K562 (cell line): ENCODE measurements around the gene FOXN1. TPM values are rescaled to one million over a fixed set of nuclear protein-coding genes. Genes with fewer than 3 reads are reported as not detected.

Source experiments
- FOXJ2 ChIP-seq: fragments of 200-800 bp; sonication (Bioruptor generic); IDR thresholded peaks from 2 replicates; pipeline ENCODE4 v1.6.1; 2016; ENCODE audit warnings: missing genetic modification characterization, missing compliant biosample characterization
- FOXK2 ChIP-seq, 2 experiments: fragments of 450-650 bp; IDR thresholded peaks in 1 of 2; conservative IDR thresholded peaks in 1 of 2; 2 replicates each; pipeline ENCODE4 v1.6.1; 2016; ENCODE audit warnings: low read depth in 2 of 2, mild to moderate bottlenecking in 1 of 2
- JUND ChIP-seq, 2 experiments: IDR thresholded peaks; 2 replicates in 1 of 2; 3 replicates in 1 of 2; pipeline ENCODE4 v1.6.1; 2011; ENCODE audit warnings: borderline replicate concordance in 2 of 2, low read depth in 2 of 2, low read length in 2 of 2, improper control_type of control experiment in 1 of 2, missing biosample characterization in 1 of 2, missing genetic modification characterization in 1 of 2, missing genetic modification reagents in 1 of 2
- KDM1A ChIP-seq, 2 experiments: fragments of 450-650 bp; IDR thresholded peaks; 2 replicates each; pipeline ENCODE4 v1.6.1; 2016; ENCODE audit warnings: mild to moderate bottlenecking in 2 of 2
- MTA3 ChIP-seq: fragments of 450-650 bp; formaldehyde crosslinking; IDR thresholded peaks from 2 replicates; pipeline ENCODE4 v1.6.1; 2017; ENCODE audit warnings: mild to moderate bottlenecking, borderline replicate concordance
- MYC ChIP-seq, 2 experiments: fragments of 250-450 bp in 1 of 2; sonication (Bioruptor Pico) in 1 of 2; IDR thresholded peaks; 2 replicates each; pipeline versions ENCODE4 v1.5.1 to v1.6.1; 2012 to 2021; ENCODE audit warnings: low read depth in 2 of 2, borderline replicate concordance in 1 of 2, improper control_type of control experiment in 1 of 2, low read length in 1 of 2, mild to moderate bottlenecking in 1 of 2, moderate library complexity in 1 of 2
- NFRKB ChIP-seq: fragments of 450-650 bp; IDR thresholded peaks from 2 replicates; pipeline ENCODE4 v1.6.1; 2016; ENCODE audit warnings: low read depth
- NR3C1 ChIP-seq: sonication (generic); formaldehyde crosslinking; IDR thresholded peaks from 2 replicates; pipeline ENCODE4 v1.8.1; 2022; ENCODE audit warnings: missing genetic modification reagents
- PTTG1 ChIP-seq: fragments of 450-650 bp; IDR thresholded peaks from 2 replicates; pipeline ENCODE4 v1.6.1; 2016; ENCODE audit warnings: low read depth, mild to moderate bottlenecking, missing genetic modification characterization, missing compliant biosample characterization
- RBM17 ChIP-seq: fragments of 200-400 bp; formaldehyde crosslinking; IDR thresholded peaks from 2 replicates; pipeline ENCODE4 v1.6.1; 2017; ENCODE audit warnings: low read depth, mild to moderate bottlenecking, low read length, borderline replicate concordance
- SAP30 ChIP-seq: fragments of 200-600 bp; sonication (generic); IDR thresholded peaks from 2 replicates; pipeline ENCODE4 v1.6.1; 2012; ENCODE audit warnings: borderline replicate concordance, low read depth, mild to moderate bottlenecking, moderate library complexity, low read length, control low read depth, inconsistent platforms; ENCODE audit not compliant: insufficient read depth, poor library complexity, severe bottlenecking
- SIN3A ChIP-seq, 2 experiments: fragments of 150-350 bp in 1 of 2; IDR thresholded peaks; 2 replicates each; pipeline ENCODE4 v1.6.1; 2011 to 2016; ENCODE audit warnings: borderline replicate concordance in 2 of 2, low read depth in 2 of 2, low read length in 2 of 2, mild to moderate bottlenecking in 2 of 2, moderate library complexity in 2 of 2; ENCODE audit not compliant: control insufficient read depth in 1 of 2
- ZNF586 ChIP-seq: fragments of 450-650 bp; formaldehyde crosslinking; conservative IDR thresholded peaks from 2 replicates; pipeline ENCODE4 v1.4.0; 2020; ENCODE audit warnings: mild to moderate bottlenecking, moderate library complexity
- polyA plus RNA-seq, 8 experiments: library from polyadenylated mRNA; depleted of rRNA in 4 of 8; stranded (reverse) in 5 of 8; unstranded in 3 of 8; fragments of >200 nt; fragmentation: Nextera tagmentation in 2 of 8; fragmentation: Illumina TruSeq in 1 of 8; extraction: Ambion mirVana in 2 of 8; extraction: Trizol in 1 of 8; gene quantifications; 2 replicates each; pipeline versions ENCODE4 v1.2.1 to v1.2.3, GENCODE V29; 2011 to 2014; ENCODE audit warnings: inconsistent platforms in 1 of 8, missing spikeins in 1 of 8
- total RNA-seq, 7 experiments: library from RNA; depleted of rRNA in 6 of 7; stranded (reverse); fragments of >200 nt in 6 of 7; fragmentation: Illumina TruSeq in 2 of 7; extraction: Trizol in 2 of 7; gene quantifications; 2 replicates each; pipeline versions ENCODE4 v1.2.1 to v1.2.3, GENCODE V29; 2011 to 2021; ENCODE audit warnings: low replicate concordance in 1 of 7
- TF ChIP-seq, protein P1 (sequence below): fragments of 450-650 bp; IDR thresholded peaks from 2 replicates; pipeline ENCODE4 v1.6.1; 2016; ENCODE audit warnings: low read depth
- TF ChIP-seq, protein P2 (sequence below): fragments of 450-650 bp; IDR thresholded peaks from 2 replicates; pipeline ENCODE4 v1.7.1; 2018; ENCODE audit warnings: mild to moderate bottlenecking, low read depth; ENCODE audit not compliant: partially characterized antibody

Gene FOXN1
- total and polyA plus RNA-seq, 9 of the 15 experiments (the other 6 are each of a cell fraction or from before 2014, with no cell fraction given): not detected

GRCh38 chr17:28570716-28571360 is 64.7 kb downstream of the FOXN1 start (continued):
- peak; percentile 33; the same call in 1 of the 2 replicates for TF ChIP-seq MYC (IDR thresholded peaks at IDR 0.05; ENCODE audit: low read depth, low read length)
- TF ChIP-seq MYC (CRISPR knock-in tag; IDR thresholded peaks at IDR 0.05; ENCODE audit: borderline replicate concordance, low read depth): no peak
- no peak for TF ChIP-seq PTTG1 (tag)
- 0 out of 2 replicates have a peak, but pooled peaks have one; percentile 2 for TF ChIP-seq MTA3
- peak; percentile 26; the same call in 1 of the 2 replicates for TF ChIP-seq NFRKB
- peak; percentile 85 to 91 for TF ChIP-seq FOXK2 (conservative IDR thresholded peaks at IDR 0.05 in 1 of 2, IDR thresholded peaks at IDR 0.05 in 1 of 2; ENCODE audit: low read depth in 2 of 2)
- TF ChIP-seq, protein P1, sequence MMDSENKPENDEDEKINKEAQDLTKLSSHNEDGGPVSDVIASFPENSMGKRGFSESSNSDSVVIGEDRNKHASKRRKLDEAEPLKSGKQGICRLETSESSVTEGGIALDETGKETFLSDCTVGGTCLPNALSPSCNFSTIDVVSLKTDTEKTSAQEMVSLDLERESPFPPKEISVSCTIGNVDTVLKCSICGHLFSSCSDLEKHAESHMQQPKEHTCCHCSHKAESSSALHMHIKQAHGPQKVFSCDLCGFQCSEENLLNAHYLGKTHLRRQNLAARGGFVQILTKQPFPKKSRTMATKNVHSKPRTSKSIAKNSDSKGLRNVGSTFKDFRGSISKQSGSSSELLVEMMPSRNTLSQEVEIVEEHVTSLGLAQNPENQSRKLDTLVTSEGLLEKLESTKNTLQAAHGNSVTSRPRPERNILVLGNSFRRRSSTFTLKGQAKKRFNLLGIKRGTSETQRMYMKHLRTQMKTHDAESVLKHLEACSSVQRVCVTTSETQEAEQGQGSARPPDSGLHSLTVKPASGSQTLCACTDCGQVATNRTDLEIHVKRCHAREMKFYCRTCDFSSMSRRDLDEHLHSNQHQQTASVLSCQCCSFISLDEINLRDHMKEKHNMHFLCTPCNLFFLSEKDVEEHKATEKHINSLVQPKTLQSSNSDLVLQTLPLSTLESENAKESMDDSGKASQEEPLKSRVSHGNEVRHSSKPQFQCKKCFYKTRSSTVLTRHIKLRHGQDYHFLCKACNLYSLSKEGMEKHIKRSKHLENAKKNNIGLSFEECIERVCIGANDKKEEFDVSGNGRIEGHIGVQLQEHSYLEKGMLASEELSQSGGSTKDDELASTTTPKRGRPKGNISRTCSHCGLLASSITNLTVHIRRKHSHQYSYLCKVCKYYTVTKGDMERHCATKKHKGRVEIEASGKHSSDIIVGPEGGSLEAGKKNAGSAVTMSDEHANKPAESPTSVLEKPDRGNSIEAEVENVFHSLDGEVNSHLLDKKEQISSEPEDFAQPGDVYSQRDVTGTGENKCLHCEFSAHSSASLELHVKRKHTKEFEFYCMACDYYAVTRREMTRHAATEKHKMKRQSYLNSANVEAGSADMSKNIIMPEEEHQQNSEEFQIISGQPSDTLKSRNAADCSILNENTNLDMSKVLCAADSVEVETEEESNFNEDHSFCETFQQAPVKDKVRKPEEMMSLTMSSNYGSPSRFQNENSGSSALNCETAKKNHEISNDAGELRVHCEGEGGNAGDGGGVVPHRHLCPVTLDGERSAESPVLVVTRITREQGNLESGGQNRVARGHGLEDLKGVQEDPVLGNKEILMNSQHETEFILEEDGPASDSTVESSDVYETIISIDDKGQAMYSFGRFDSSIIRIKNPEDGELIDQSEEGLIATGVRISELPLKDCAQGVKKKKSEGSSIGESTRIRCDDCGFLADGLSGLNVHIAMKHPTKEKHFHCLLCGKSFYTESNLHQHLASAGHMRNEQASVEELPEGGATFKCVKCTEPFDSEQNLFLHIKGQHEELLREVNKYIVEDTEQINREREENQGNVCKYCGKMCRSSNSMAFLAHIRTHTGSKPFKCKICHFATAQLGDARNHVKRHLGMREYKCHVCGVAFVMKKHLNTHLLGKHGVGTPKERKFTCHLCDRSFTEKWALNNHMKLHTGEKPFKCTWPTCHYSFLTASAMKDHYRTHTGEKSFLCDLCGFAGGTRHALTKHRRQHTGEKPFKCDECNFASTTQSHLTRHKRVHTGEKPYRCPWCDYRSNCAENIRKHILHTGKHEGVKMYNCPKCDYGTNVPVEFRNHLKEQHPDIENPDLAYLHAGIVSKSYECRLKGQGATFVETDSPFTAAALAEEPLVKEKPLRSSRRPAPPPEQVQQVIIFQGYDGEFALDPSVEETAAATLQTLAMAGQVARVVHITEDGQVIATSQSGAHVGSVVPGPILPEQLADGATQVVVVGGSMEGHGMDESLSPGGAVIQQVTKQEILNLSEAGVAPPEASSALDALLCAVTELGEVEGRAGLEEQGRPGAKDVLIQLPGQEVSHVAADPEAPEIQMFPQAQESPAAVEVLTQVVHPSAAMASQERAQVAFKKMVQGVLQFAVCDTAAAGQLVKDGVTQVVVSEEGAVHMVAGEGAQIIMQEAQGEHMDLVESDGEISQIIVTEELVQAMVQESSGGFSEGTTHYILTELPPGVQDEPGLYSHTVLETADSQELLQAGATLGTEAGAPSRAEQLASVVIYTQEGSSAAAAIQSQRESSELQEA: no peak
- no peak for TF ChIP-seq KDM1A (IDR thresholded peaks at IDR 0.05)
- no peak for TF ChIP-seq ZNF586
- TF ChIP-seq, protein P2, sequence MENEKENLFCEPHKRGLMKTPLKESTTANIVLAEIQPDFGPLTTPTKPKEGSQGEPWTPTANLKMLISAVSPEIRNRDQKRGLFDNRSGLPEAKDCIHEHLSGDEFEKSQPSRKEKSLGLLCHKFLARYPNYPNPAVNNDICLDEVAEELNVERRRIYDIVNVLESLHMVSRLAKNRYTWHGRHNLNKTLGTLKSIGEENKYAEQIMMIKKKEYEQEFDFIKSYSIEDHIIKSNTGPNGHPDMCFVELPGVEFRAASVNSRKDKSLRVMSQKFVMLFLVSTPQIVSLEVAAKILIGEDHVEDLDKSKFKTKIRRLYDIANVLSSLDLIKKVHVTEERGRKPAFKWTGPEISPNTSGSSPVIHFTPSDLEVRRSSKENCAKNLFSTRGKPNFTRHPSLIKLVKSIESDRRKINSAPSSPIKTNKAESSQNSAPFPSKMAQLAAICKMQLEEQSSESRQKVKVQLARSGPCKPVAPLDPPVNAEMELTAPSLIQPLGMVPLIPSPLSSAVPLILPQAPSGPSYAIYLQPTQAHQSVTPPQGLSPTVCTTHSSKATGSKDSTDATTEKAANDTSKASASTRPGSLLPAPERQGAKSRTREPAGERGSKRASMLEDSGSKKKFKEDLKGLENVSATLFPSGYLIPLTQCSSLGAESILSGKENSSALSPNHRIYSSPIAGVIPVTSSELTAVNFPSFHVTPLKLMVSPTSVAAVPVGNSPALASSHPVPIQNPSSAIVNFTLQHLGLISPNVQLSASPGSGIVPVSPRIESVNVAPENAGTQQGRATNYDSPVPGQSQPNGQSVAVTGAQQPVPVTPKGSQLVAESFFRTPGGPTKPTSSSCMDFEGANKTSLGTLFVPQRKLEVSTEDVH: peak; percentile 60
- TF ChIP-seq RBM17: no peak
- no peak for TF ChIP-seq FOXJ2 (tag)
- TF ChIP-seq JUND (IDR thresholded peaks at IDR 0.05; ENCODE audit: borderline replicate concordance, low read depth, low read length): no peak
- TF ChIP-seq JUND (tag; IDR thresholded peaks at IDR 0.05; ENCODE audit: borderline replicate concordance, low read depth, low read length): no peak
- TF ChIP-seq NR3C1: no peak
- TF ChIP-seq SAP30: peak; percentile 39
- peak; percentile 36 to 45; a peak in 1 of 4 replicates for TF ChIP-seq SIN3A (IDR thresholded peaks at IDR 0.05; ENCODE audit: borderline replicate concordance in 2 of 2, control insufficient read depth in 1 of 2, low read depth in 2 of 2, low read length in 2 of 2)
